Measurements from ENCODE around the gene CDCP2.

CDCP2 gene

GRCh38 chr1:54156201-54156600, 3.4 kb upstream of the CDCP2 start:
- Histone ChIP-seq H3K9me3 (no peaks in the 10 kb centered on the region), H3K27me3 (no peaks in the 10 kb centered on the region), H3K36me3 (no peaks in the 10 kb centered on the region), H3K4me1 (ENCODE audit: control insufficient read depth in 1 of 2, insufficient read depth in 1 of 2, low read depth in 1 of 2, low read length in 1 of 2) (peaks cover 0 to 7% of the 10 kb centered on the region in 2 experiments), H3K4me3 (ENCODE audit: low read depth in 1 of 2, low read length in 1 of 2) (no peak overlapping the region), H3K27ac (no peak overlapping the region)
- no peak for TF ChIP-seq CTCF (IDR thresholded peaks at IDR 0.05)

GRCh38 chr1:54153535-54154439, 987 bp upstream of the CDCP2 start:
- Histone ChIP-seq H3K4me1 (ENCODE audit: control insufficient read depth in 1 of 2, insufficient read depth in 1 of 2, low read depth in 1 of 2, low read length in 1 of 2) (peaks cover 0 to 7% of the 10 kb centered on the region in 2 experiments), H3K4me3 (ENCODE audit: low read depth in 1 of 2, low read length in 1 of 2) (no peak overlapping the region), H3K27ac (no peak overlapping the region), H3K9me3 (no peaks in the 10 kb centered on the region), H3K27me3 (no peaks in the 10 kb centered on the region), H3K36me3 (no peaks in the 10 kb centered on the region)
- no peak for TF ChIP-seq CTCF (IDR thresholded peaks at IDR 0.05)

- Histone ChIP-seq H3K4me3 (ENCODE audit: low read depth in 1 of 2, low read length in 1 of 2) (no peak overlapping the region), H3K27ac (no peak overlapping the region)
Observed at GRCh38 chr1:54151013-54151412, 1.8 kb downstream of the CDCP2 start.

GRCh38 chr1:54149734-54150133, 3.1 kb downstream of the CDCP2 start:
- Histone ChIP-seq H3K9me3 (no peaks in the 10 kb centered on the region), H3K27ac (no peak overlapping the region), H3K4me1 (ENCODE audit: control insufficient read depth in 1 of 2, insufficient read depth in 1 of 2, low read depth in 1 of 2, low read length in 1 of 2) (peaks cover 0 to 7% of the 10 kb centered on the region in 2 experiments), H3K4me3 (ENCODE audit: low read depth in 1 of 2, low read length in 1 of 2) (no peak overlapping the region), H3K36me3 (no peaks in the 10 kb centered on the region), H3K27me3 (no peaks in the 10 kb centered on the region)
- no peak for TF ChIP-seq CTCF (IDR thresholded peaks at IDR 0.05)

More at GRCh38 chr1:54151013-54151412, 1.8 kb downstream of the CDCP2 start:
- H3K9me3 ChIP-seq: no peaks in the 10 kb centered on the region
- H3K4me1 ChIP-seq (ENCODE audit: control insufficient read depth in 1 of 2, insufficient read depth in 1 of 2, low read depth in 1 of 2, low read length in 1 of 2): peaks cover 0 to 7% of the 10 kb centered on the region in 2 experiments
- no peak for TF ChIP-seq CTCF (IDR thresholded peaks at IDR 0.05)
- H3K27me3 ChIP-seq: no peaks in the 10 kb centered on the region
- no peaks in the 10 kb centered on the region for H3K36me3 ChIP-seq

- TF ChIP-seq CTCF (IDR thresholded peaks at IDR 0.05): no peak
- Histone ChIP-seq H3K27me3 (no peaks in the 10 kb centered on the region), H3K4me1 (ENCODE audit: control insufficient read depth in 1 of 2, insufficient read depth in 1 of 2, low read depth in 1 of 2, low read length in 1 of 2) (no peaks in the 10 kb centered on the region), H3K4me3 (ENCODE audit: low read depth in 1 of 2, low read length in 1 of 2) (no peak overlapping the region), H3K36me3 (no peaks in the 10 kb centered on the region), H3K9me3 (no peaks in the 10 kb centered on the region), H3K27ac (no peak overlapping the region)
Observed at GRCh38 chr1:54144366-54144765, 8.4 kb downstream of the CDCP2 start.
